ENCODE data around the gene KIF26A.

GRCh38 chr14:104169005-104169698 lies 30.8 kb downstream of the KIF26A start:
- no peak for TF ChIP-seq POLR2A (IDR thresholded peaks at IDR 0.05)
- no peak for TF ChIP-seq CTCF (IDR thresholded peaks at IDR 0.05 in 8 of 11, conservative IDR thresholded peaks at IDR 0.05 in 3 of 11)
